ENCODE measurements around the gene WDR72.

DNA sequence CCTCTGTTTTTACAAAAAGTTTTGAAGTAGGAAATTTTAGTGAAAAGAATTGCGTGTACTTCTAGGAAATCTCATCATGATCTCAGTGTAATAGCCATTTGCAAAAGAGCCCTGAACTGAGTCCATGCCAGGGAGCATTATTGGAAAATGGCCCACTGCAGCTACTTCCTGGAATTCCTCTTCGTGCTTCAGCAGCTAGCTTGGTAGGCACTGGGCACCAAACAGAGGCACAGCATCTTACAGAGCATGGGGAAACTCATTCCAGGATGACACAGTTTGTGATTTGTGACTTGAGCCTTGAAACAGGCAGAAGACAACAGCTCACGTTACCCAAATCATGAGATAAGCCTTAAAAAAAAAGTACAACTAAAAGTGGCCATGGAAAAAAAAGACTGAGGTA, 179.1 kb downstream of the WDR72 start:
- TF ChIP-seq, protein P1, sequence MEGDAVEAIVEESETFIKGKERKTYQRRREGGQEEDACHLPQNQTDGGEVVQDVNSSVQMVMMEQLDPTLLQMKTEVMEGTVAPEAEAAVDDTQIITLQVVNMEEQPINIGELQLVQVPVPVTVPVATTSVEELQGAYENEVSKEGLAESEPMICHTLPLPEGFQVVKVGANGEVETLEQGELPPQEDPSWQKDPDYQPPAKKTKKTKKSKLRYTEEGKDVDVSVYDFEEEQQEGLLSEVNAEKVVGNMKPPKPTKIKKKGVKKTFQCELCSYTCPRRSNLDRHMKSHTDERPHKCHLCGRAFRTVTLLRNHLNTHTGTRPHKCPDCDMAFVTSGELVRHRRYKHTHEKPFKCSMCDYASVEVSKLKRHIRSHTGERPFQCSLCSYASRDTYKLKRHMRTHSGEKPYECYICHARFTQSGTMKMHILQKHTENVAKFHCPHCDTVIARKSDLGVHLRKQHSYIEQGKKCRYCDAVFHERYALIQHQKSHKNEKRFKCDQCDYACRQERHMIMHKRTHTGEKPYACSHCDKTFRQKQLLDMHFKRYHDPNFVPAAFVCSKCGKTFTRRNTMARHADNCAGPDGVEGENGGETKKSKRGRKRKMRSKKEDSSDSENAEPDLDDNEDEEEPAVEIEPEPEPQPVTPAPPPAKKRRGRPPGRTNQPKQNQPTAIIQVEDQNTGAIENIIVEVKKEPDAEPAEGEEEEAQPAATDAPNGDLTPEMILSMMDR (IDR thresholded peaks at IDR 0.05; ENCODE audit: low read depth, low read length, poor library complexity, severe bottlenecking): no peak
- no peak for TF ChIP-seq EZH2phosphoT487 (IDR thresholded peaks at IDR 0.05; ENCODE audit: borderline replicate concordance, low read length)
